GM18520 (cell line): ENCODE results near the gene PPM1N.

Source experiments
- ATAC-seq: cut with Tn5 transposase; IDR thresholded peaks from one replicate; pipeline ENCODE4 v1.9.1; 2021; ENCODE audit not compliant: unreplicated experiment

The PPM1N gene

DNA sequence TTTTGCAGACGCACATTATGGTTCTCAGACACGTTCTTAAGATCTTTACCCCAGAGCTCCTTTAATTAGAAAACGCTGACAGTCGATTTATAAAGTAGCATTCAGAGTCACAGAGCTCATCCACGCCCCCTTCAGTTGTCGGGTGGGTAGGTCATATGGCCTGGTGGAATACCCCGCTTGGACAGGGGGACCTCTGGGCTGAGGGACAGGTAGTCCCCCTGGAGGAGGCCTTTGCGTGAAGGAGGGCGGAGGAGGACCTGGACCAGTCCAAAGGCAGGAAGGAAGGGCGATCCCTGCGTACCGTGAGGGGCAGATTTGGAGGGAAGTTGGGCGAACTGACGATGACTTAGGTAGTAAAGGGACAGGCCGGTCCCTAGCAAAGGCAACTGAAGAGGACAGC, 29.5 kb downstream of the PPM1N start:
- ATAC-seq, result no peak

DNA sequence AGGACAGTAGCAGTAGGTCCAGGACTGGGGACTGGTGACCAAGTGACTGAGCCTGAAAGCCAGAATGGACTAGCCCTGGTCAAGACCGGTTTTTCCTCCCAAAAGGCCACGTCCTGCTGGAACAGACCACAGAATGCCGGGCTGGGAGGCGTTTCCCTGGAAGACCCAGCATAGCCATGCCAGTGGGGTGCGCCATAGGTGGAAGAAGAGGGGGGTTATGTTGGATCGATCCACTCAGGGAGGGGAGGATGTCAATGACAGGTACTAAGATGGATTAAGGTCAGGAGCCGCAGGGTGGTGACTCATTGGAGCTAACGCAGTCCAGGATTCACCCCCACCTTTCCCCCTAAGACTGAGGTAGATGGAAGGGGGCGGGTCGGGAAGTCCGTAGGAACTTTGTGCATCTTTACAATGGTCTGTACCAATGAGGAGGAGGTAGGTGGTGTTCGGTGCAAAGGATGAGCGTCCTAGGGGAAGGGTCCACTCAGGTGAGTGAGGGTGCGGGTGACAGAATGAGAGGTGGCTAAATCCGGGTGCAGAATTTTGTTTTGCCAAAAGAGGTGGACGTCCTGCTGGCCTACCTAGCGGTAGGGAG, 30.0 kb downstream of the PPM1N start:
- ATAC-seq, result no peak

DNA sequence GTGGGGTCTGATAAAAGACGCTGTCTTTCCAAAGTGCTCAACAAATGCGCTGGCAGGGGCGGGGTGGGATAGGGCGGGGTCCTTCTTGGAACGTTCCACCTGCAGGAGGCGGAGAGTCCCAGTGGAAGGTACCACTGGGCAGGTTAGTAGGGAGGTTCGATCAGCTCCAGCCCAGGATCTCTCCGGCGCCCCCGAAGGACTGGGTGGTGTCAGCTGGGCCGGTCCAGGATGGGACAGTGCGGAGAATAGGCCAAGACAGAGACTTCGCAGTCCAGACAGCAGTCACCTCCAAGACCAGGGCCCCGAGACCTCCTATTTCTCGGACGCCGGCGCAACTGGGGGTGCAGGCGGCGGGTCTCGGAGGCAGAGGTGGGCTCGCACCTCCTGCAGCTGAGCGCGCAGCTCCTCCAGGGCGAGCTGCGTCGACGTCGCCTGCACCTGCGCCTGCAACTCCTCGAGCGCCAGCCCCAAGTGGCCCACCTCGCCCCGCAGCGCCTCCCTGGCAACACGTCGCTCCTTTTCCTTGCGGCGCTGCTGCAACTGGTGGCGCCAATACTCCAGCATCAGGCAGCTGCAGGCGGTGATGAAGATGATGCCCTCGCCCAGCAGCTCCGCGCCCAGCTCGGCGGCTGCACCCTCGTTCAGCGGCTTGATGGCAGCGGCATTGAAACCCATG, 30.6 kb downstream of the PPM1N start:
- no peak for ATAC-seq

DNA sequence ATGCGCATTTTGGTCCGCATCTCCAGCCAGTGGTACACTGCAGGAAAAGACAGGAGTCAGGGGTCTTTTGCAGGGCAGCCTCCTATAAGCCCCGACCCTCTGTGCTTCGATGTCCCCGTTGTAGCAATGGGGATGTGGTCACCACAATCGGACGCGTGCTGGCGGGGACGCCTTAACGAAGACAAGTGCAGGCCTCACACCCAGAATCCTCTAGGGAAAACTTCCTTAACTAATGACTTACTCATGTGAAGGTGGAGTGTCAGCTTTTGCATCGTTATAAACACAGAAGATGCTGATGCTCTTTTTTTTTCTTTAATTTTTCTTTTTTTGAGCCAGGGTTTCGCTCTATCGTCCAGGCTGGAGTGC, 31.2 kb downstream of the PPM1N start:
- no peak for ATAC-seq

DNA sequence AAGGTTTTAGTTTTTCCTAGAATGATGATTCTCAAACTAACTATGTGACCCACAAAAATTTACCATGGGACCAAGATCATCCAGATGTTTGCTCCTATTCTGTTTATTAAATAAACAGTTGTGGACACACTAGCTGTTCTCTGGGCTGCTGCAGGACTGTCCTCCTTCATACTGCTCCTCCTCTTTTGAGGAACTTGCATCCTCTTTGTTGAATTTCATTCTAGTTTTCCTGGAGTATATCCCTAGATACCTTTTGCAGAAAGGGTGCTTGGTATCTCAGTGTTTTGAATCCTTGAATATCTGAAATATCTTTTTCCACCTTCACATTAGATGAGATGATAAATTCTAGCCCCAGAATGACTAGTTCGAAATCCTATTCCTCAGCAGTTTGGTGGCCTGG, 33.1 kb downstream of the PPM1N start:
- ATAC-seq, result no peak

DNA sequence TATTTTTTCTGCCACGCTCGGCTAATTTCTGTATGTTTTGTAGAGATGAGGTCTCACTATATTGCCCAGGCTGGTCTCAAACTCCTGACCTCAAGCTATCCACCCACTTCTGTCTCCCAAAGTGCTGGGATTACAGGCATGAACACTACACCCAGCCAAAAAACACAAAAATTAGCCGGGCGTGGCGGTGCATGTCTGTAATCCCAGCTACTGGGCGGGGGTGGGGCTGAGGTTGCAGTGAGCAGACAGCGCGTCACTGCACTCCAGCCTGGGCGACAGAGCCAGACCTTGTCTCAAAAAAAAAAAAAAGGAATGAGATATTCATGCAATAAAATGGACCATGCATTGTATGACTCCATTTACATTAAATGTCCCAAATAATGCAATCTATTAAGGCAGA, 41.2 kb downstream of the PPM1N start:
- no peak for ATAC-seq

DNA sequence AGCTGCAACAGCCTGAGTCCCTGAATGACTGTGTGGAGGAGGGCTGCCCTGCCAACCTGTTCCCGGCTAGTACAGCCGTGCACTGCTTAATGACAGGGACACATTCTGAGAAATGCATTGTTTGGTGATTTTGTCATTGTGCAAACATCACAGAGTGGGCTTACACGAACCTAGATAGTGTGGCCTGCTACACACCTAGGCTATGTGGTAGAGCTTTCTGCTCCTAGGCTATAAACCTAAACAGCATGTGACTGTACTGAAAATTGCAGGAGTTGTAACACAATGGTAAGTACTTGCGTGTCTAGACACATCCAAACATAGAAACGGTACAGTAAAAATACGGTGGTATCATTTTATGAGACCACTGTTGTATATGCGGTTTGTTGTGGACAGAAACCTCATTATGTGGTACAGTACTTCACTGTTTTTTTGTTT, 44.0 kb downstream of the PPM1N start:
- ATAC-seq, result no peak

DNA sequence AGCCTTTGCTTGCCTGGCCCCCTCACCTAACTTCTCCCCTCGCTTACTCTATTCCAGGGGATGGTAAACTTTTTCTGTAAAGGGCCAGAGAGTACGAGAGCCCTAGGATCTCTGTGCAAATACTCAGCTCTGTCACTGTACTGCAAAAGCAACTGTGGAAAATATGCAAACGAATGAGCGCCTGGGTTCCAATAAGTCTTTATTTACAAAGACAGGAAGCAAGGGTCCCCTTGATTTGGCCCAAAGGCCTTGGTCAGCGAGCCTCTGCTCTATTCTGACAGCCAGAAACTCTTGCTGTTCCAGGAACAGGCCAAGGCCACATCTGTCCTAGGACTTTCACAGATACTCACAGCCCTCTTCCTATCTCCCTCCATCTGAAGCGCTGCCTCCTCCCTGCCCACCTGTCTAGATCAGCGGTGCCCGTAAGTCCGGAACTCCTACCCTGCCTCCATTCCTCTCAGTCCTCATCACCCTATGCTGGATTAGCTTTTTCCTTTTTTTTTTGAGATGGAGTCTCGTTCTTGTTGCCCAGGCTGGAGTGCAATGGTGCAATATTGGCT, 49.0 kb downstream of the PPM1N start:
- ATAC-seq, result no peak

DNA sequence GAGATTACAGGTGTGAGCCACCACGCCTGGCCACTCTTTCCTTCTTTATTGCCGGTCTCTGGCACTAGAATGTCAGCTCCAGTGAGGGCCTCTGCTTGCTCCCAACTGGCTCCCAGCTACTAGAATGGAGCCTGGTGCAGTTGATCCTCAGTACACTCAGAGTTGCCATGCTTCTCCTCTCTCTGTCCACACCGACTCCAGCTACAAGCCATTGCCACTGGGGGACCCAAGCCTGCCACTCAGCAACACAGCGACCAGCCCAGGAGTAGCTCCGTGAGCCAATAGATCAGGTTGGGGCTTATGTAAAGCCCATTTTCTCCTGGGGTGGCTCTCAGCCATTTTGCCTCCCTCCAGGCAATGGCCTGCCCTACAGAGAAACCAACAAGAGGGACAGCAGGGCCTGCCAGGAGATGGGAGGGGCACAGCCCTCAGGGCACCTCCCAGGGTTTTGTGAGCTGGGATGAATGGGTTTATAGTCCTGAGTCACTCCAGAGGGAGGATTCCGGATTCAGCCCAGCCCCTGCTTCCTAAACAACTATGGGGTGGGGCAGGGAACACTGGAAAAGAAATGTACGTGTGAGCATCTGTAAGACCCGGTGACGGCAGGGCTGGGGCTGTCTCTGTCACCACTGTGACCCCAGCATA, 49.8 kb downstream of the PPM1N start:
- no peak for ATAC-seq
